GM12878 (cell line): ENCODE measurements around the gene MAP3K10. TPM values are rescaled to one million over a fixed set of nuclear protein-coding genes. Genes with fewer than 3 reads are reported as not detected.

Experiments used
- ATAC-seq: fragments of 200-7000 bp; cut with Tn5 transposase; 3 replicates; pipeline ENCODE4 v1.9.1; 2020; ENCODE audit warnings: mild to moderate bottlenecking, moderate library complexity
- BruUV-seq: library from RNA; stranded (reverse); fragments of 400-500 nt; replicated peaks from 2 replicates; lab custom pipeline; 2021; lab: Mats Ljungman, UMichigan
- CTCF ChIA-PET: fragments of 300-600 bp; sonication (Branson Sonifier 250); formaldehyde crosslinking; extraction: SDS; loops from one replicate; lab custom pipeline; 2021; ENCODE audit warnings: inconsistent platforms; lab: Yijun Ruan, JAX
- POLR2A ChIA-PET: fragments of 350-600 bp; formaldehyde crosslinking; extraction: SDS; loops from one replicate; lab custom pipeline; 2021; ENCODE audit warnings: inconsistent platforms; lab: Charles Lee
- RAD21 ChIA-PET: fragments of 300-600 bp; sonication (Branson Sonifier 250); formaldehyde crosslinking; loops from one replicate; lab custom pipeline; 2023; ENCODE audit warnings: antibody characterized with exemption; ENCODE audit not compliant: unreplicated experiment; lab: Charles Lee
- SMC1A ChIA-PET: fragments of 300-600 bp; sonication (Branson Sonifier 250); formaldehyde crosslinking; loops from one replicate; lab custom pipeline; 2023; ENCODE audit not compliant: unreplicated experiment, uncharacterized antibody; lab: Charles Lee
- DNase-seq: peaks from one replicate; pipeline ENCODE4 v3.0.0-alpha.2; 2011; ENCODE audit warnings: low read depth, low spot score
- FAIRE-seq: peaks from 3 replicates; lab custom pipeline; 2011; peaks lifted over from hg19 to GRCh38; lab: Jason Lieb, UNC
- H2AFZ ChIP-seq: 2 replicates; pipeline ENCODE4 v1.6.0; 2011; ENCODE audit warnings: low read depth, low read length, control low read depth; ENCODE audit not compliant: control insufficient read depth
- H3K27ac ChIP-seq: 2 replicates; pipeline ENCODE4 v1.5.1; 2011; ENCODE audit warnings: control low read depth; ENCODE audit not compliant: control insufficient read depth, insufficient read depth
- H3K27me3 ChIP-seq, 2 experiments: replicated peaks in 1 of 2; 2 replicates each; pipeline versions ENCODE4 v1.6.0 to v1.6.1; 2011; ENCODE audit warnings: low read length in 1 of 2; ENCODE audit not compliant: control insufficient read depth in 2 of 2, insufficient read depth in 2 of 2
- H3K36me3 ChIP-seq, 2 experiments: 2 replicates each; pipeline ENCODE4 v1.5.1; 2011; ENCODE audit warnings: low read length in 1 of 2; ENCODE audit not compliant: control insufficient read depth in 2 of 2, insufficient read depth in 2 of 2
- H3K4me1 ChIP-seq: 2 replicates; pipeline ENCODE4 v1.6.1; 2011; ENCODE audit warnings: mild to moderate bottlenecking, low read length, moderate library complexity, mixed read lengths; ENCODE audit not compliant: control insufficient read depth, insufficient read depth
- H3K4me2 ChIP-seq: 2 replicates; pipeline ENCODE4 v1.6.0; 2011; ENCODE audit warnings: control low read depth; ENCODE audit not compliant: control insufficient read depth, insufficient read depth
- H3K4me3 ChIP-seq: fragments of 200-600 bp; sonication (generic); 2 replicates; pipeline ENCODE4 v1.5.1; 2016
- H3K79me2 ChIP-seq: 2 replicates; pipeline ENCODE4 v1.6.0; 2011; ENCODE audit warnings: low read length; ENCODE audit not compliant: control insufficient read depth, insufficient read depth
- H3K9ac ChIP-seq: 2 replicates; pipeline ENCODE4 v1.8.0; 2011; ENCODE audit warnings: low read length, control low read depth, mixed read lengths; ENCODE audit not compliant: control insufficient read depth, insufficient read depth
- H3K9me3 ChIP-seq: replicated peaks from 3 replicates; pipeline ENCODE4 v1.5.1; 2011; ENCODE audit warnings: mild to moderate bottlenecking, low read length; ENCODE audit not compliant: control insufficient read depth, insufficient read depth
- H4K20me1 ChIP-seq: 2 replicates; pipeline ENCODE4 v1.6.0; 2011; ENCODE audit not compliant: control insufficient read depth, insufficient read depth
- ASH2L ChIP-seq: fragments of 300-600, 200-600 bp; sonication (generic); IDR thresholded peaks from 2 replicates; pipeline ENCODE4 v1.6.1; 2017; ENCODE audit warnings: low read depth, mild to moderate bottlenecking, borderline replicate concordance
- DPF2 ChIP-seq: fragments of 450-650 bp; IDR thresholded peaks from 2 replicates; pipeline ENCODE4 v1.6.1; 2017; ENCODE audit warnings: mild to moderate bottlenecking
- EED ChIP-seq: sonication (generic); IDR thresholded peaks from 2 replicates; pipeline ENCODE4 v1.6.1; 2016; ENCODE audit warnings: antibody characterized with exemption, low read depth
- JUND ChIP-seq: IDR thresholded peaks from 2 replicates; pipeline ENCODE4 v1.6.1; 2012; ENCODE audit warnings: low read depth, mild to moderate bottlenecking, low read length, improper control_type of control experiment, moderate library complexity
- MYB ChIP-seq: fragments of 150-350 bp; IDR thresholded peaks from 2 replicates; pipeline ENCODE4 v1.6.1; 2014; ENCODE audit warnings: mild to moderate bottlenecking, low read depth, low read length, borderline replicate concordance
- NR2C1 ChIP-seq: fragments of 450-650 bp; IDR thresholded peaks from 2 replicates; pipeline ENCODE4 v1.6.1; 2017; ENCODE audit warnings: antibody characterized with exemption, mild to moderate bottlenecking, moderate library complexity
- PML ChIP-seq: IDR thresholded peaks from 2 replicates; pipeline ENCODE4 v1.6.1; 2012; ENCODE audit warnings: low read length, inconsistent platforms
- RAD51 ChIP-seq: fragments of 450-650 bp; IDR thresholded peaks from 2 replicates; pipeline ENCODE4 v1.6.1; 2016; ENCODE audit warnings: moderate library complexity, mild to moderate bottlenecking, inconsistent platforms
- SMAD5 ChIP-seq: IDR thresholded peaks from 2 replicates; pipeline ENCODE4 v1.6.1; 2016; ENCODE audit warnings: antibody characterized with exemption, low read depth
- TBL1XR1 ChIP-seq: IDR thresholded peaks from 2 replicates; pipeline ENCODE4 v1.6.1; 2012; ENCODE audit warnings: low read depth, low read length, improper control_type of control experiment
- ZNF207 ChIP-seq: fragments of 450-650 bp; IDR thresholded peaks from 2 replicates; pipeline ENCODE4 v1.6.1; 2014; ENCODE audit warnings: antibody characterized with exemption, mild to moderate bottlenecking, borderline replicate concordance
- ZNF24 ChIP-seq: fragments of 450-650 bp; IDR thresholded peaks from 2 replicates; pipeline ENCODE4 v1.6.1; 2017; ENCODE audit warnings: antibody characterized with exemption, mild to moderate bottlenecking
- WGBS: methylation state at CpG from one replicate; pipeline ENCODE4 v1.1.6; 2016; ENCODE audit warnings: low lambda C conversion rate; ENCODE audit not compliant: insufficient replicate concordance, insufficient coverage; ENCODE audit errors: missing lambda C conversion rate; 5-methylcytosine and 5-hydroxymethylcytosine counted together
- in situ Hi-C: fragments of 300-500 bp; cut with MboI; formaldehyde crosslinking; loops from 9 replicates; pipeline ENCODE4 v1.14.3; 2018; ENCODE audit warnings: mixed read lengths
- intact Hi-C: fragments of 100-400 bp; cut with micrococcal nuclease; formaldehyde crosslinking; loops from one replicate; pipeline ENCODE4 v1.14.2; 2022; ENCODE audit not compliant: unreplicated experiment
- polyA plus RNA-seq, 11 experiments: library from polyadenylated mRNA; depleted of rRNA in 4 of 11; unstranded in 6 of 11; stranded (reverse) in 5 of 11; fragments of >200 nt; fragmentation: Nextera tagmentation in 4 of 11; fragmentation: Illumina TruSeq in 1 of 11; extraction: Ambion mirVana in 4 of 11; extraction: Trizol in 1 of 11; gene quantifications; 1 replicate in 1 of 11; 2 replicates in 10 of 11; pipeline versions ENCODE4 v1.2.1 to v1.2.3, GENCODE V29; 2011 to 2016; ENCODE audit warnings: inconsistent platforms in 2 of 11, missing spikeins in 2 of 11, low read depth in 1 of 11
- total RNA-seq, 4 experiments: library from RNA; depleted of rRNA in 3 of 4; stranded (reverse); fragments of >200 nt in 3 of 4; fragmentation: Illumina TruSeq in 1 of 4; extraction: Trizol in 1 of 4; gene quantifications; 2 replicates each; pipeline versions ENCODE4 v1.2.1 to v1.2.3, GENCODE V29; 2013 to 2021
- TF ChIP-seq, protein P1 (sequence below): IDR thresholded peaks from 2 replicates; pipeline ENCODE4 v1.6.1; 2012; ENCODE audit warnings: low read depth, low read length, improper control_type of control experiment
- TF ChIP-seq, protein P2 (sequence below): fragments of 450-650 bp; IDR thresholded peaks from 2 replicates; pipeline ENCODE4 v1.6.1; 2016; ENCODE audit warnings: mild to moderate bottlenecking
- TF ChIP-seq, protein P3 (sequence below): fragments of 450-650 bp; formaldehyde crosslinking; IDR thresholded peaks from 2 replicates; pipeline ENCODE4 v1.4.0; 2020; ENCODE audit warnings: mild to moderate bottlenecking, moderate library complexity

MAP3K10 gene
- total and polyA plus RNA-seq, 10 of the 15 experiments (the other 5 are each of a cell fraction or from before 2014, with no cell fraction given) = 0.11 to 16.6 (median 2.6) TPM

DNA sequence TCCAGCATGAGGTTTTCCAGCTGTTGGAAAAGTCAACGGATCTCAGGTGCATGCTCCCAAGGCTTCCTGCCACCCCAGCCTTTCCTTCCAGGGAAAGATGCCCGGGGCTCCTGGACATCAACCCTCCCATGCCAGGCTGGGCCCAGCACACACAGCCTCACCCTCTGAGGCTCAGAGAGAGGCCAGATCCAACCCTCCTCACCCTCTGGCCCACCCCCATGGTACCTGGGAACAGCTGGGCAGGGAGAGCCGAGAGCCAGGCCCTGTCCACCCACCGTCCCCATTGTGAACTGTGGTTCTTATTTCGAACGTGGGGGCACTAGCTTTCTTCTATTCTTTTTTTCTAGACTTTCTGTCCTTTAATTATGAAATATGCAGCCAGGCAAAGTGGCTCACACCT, 45.1 kb downstream of the MAP3K10 start:
- FAIRE-seq (no peak), DNase-seq (no peak), ATAC-seq (no peak)
- H4K20me1 ChIP-seq = no peaks in the 10 kb centered on the region
- H3K27ac ChIP-seq = no peak overlapping the region
- H3K4me1 ChIP-seq = no peaks in the 10 kb centered on the region
- no peak overlapping the region for H3K4me3 ChIP-seq
- H2AFZ ChIP-seq = no peak overlapping the region
- ChIA-PET SMC1A (interaction anchor here (1.0 kb wide), 1 partner anchor 71 kb away, joined by 3 read pairs; no protein-coding TSS in a partner anchor), CTCF (no interaction called here), POLR2A (no interaction called here), RAD21 (no interaction called here)
- intact Hi-C loops = no loop called here
- peaks cover 23 to 43% of the 10 kb centered on the region in 2 experiments; a peak in 3 of 4 replicates for H3K36me3 ChIP-seq
- H3K79me2 ChIP-seq = no peaks in the 10 kb centered on the region
- no peaks in the 10 kb centered on the region for H3K9me3 ChIP-seq
- no peak overlapping the region for H3K9ac ChIP-seq
- H3K4me2 ChIP-seq = no peak overlapping the region
- in situ Hi-C loops = no loop called here
- WGBS = 75% methylated on average over 5 of the region's 6 CpGs
- H3K27me3 ChIP-seq = no peaks in the 10 kb centered on the region
- no TSS peak for BruUV-seq
- TF ChIP-seq ASH2L (no peak), DPF2 (no peak), EED (no peak), ZNF24 (no peak), RAD51 (no peak), NR2C1 (no peak), MYB (no peak), ZNF207 (no peak), JUND (no peak), SMAD5 (no peak), TBL1XR1 (no peak), PML (no peak)
- TF ChIP-seq, protein P1, sequence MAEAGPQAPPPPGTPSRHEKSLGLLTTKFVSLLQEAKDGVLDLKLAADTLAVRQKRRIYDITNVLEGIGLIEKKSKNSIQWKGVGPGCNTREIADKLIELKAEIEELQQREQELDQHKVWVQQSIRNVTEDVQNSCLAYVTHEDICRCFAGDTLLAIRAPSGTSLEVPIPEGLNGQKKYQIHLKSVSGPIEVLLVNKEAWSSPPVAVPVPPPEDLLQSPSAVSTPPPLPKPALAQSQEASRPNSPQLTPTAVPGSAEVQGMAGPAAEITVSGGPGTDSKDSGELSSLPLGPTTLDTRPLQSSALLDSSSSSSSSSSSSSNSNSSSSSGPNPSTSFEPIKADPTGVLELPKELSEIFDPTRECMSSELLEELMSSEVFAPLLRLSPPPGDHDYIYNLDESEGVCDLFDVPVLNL = no peak
- TF ChIP-seq, protein P2, sequence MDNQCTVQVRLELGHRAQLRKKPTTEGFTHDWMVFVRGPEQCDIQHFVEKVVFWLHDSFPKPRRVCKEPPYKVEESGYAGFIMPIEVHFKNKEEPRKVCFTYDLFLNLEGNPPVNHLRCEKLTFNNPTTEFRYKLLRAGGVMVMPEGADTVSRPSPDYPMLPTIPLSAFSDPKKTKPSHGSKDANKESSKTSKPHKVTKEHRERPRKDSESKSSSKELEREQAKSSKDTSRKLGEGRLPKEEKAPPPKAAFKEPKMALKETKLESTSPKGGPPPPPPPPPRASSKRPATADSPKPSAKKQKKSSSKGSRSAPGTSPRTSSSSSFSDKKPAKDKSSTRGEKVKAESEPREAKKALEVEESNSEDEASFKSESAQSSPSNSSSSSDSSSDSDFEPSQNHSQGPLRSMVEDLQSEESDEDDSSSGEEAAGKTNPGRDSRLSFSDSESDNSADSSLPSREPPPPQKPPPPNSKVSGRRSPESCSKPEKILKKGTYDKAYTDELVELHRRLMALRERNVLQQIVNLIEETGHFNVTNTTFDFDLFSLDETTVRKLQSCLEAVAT = no peak
- TF ChIP-seq, protein P3, sequence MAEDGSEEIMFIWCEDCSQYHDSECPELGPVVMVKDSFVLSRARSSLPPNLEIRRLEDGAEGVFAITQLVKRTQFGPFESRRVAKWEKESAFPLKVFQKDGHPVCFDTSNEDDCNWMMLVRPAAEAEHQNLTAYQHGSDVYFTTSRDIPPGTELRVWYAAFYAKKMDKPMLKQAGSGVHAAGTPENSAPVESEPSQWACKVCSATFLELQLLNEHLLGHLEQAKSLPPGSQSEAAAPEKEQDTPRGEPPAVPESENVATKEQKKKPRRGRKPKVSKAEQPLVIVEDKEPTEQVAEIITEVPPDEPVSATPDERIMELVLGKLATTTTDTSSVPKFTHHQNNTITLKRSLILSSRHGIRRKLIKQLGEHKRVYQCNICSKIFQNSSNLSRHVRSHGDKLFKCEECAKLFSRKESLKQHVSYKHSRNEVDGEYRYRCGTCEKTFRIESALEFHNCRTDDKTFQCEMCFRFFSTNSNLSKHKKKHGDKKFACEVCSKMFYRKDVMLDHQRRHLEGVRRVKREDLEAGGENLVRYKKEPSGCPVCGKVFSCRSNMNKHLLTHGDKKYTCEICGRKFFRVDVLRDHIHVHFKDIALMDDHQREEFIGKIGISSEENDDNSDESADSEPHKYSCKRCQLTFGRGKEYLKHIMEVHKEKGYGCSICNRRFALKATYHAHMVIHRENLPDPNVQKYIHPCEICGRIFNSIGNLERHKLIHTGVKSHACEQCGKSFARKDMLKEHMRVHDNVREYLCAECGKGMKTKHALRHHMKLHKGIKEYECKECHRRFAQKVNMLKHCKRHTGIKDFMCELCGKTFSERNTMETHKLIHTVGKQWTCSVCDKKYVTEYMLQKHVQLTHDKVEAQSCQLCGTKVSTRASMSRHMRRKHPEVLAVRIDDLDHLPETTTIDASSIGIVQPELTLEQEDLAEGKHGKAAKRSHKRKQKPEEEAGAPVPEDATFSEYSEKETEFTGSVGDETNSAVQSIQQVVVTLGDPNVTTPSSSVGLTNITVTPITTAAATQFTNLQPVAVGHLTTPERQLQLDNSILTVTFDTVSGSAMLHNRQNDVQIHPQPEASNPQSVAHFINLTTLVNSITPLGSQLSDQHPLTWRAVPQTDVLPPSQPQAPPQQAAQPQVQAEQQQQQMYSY (CRISPR knock-in tag) = no peak
